Keratinocyte (primary cell): Measurements from ENCODE around the gene INSYN1. TPM values are rescaled to one million over a fixed set of nuclear protein-coding genes. Genes with fewer than 3 reads are reported as not detected.

Experiments
- DNase-seq: peaks from one replicate; pipeline ENCODE4 v3.0.0-alpha.2; 2011; ENCODE audit warnings: low read depth, missing footprints, low spot score
- FAIRE-seq: peaks from 2 replicates; lab custom pipeline; 2011; peaks lifted over from hg19 to GRCh38; lab: Jason Lieb, UNC
- H2AFZ ChIP-seq: 2 replicates; pipeline ENCODE4 v1.6.0; 2012; ENCODE audit warnings: low read length, control low read depth, inconsistent platforms; ENCODE audit not compliant: control insufficient read depth
- H3K27ac ChIP-seq: 2 replicates; pipeline ENCODE4 v1.5.1; 2011; ENCODE audit warnings: low read length; ENCODE audit not compliant: control insufficient read depth, insufficient read depth
- H3K27me3 ChIP-seq: 3 replicates; pipeline ENCODE4 v1.6.0; 2011; ENCODE audit warnings: low read length; ENCODE audit not compliant: control insufficient read depth, insufficient read depth; ENCODE audit errors: extremely low read depth
- H3K36me3 ChIP-seq, 2 experiments: 2 replicates in 1 of 2; 3 replicates in 1 of 2; pipeline ENCODE4 v1.5.1; 2011; ENCODE audit warnings: low read length in 2 of 2, mild to moderate bottlenecking in 1 of 2; ENCODE audit not compliant: control insufficient read depth in 2 of 2, insufficient read depth in 2 of 2; ENCODE audit errors: extremely low read depth in 1 of 2
- H3K4me1 ChIP-seq: 3 replicates; pipeline ENCODE4 v1.5.1; 2011; ENCODE audit warnings: low read length; ENCODE audit not compliant: control insufficient read depth, insufficient read depth; ENCODE audit errors: extremely low read depth
- H3K4me2 ChIP-seq: 3 replicates; pipeline ENCODE4 v1.6.0; 2011; ENCODE audit warnings: low read depth, low read length; ENCODE audit not compliant: control insufficient read depth, insufficient read depth; ENCODE audit errors: extremely low read depth
- H3K4me3 ChIP-seq, 3 experiments: fragments of 200-600 bp in 1 of 3; sonication (generic) in 1 of 3; 2 replicates in 2 of 3; 3 replicates in 1 of 3; pipeline ENCODE4 v1.5.1; 2011 to 2016; ENCODE audit warnings: low read length in 3 of 3, mild to moderate bottlenecking in 3 of 3, control low read depth in 2 of 3, inconsistent platforms in 1 of 3, low read depth in 1 of 3, mixed read lengths in 1 of 3, mixed run types in 1 of 3, moderate library complexity in 1 of 3; ENCODE audit not compliant: control insufficient read depth in 2 of 3, insufficient read depth in 2 of 3; ENCODE audit errors: extremely low read depth in 1 of 3
- H3K79me2 ChIP-seq: 2 replicates; pipeline ENCODE4 v1.6.0; 2012; ENCODE audit warnings: low read length; ENCODE audit not compliant: control insufficient read depth, insufficient read depth
- H3K9ac ChIP-seq: 3 replicates; pipeline ENCODE4 v1.6.0; 2011; ENCODE audit warnings: low read length; ENCODE audit not compliant: control insufficient read depth, insufficient read depth; ENCODE audit errors: extremely low read depth
- H3K9me1 ChIP-seq: 3 replicates; pipeline ENCODE4 v1.6.0; 2011; ENCODE audit warnings: low read length; ENCODE audit not compliant: control insufficient read depth, insufficient read depth; ENCODE audit errors: extremely low read depth
- H3K9me3 ChIP-seq: 2 replicates; pipeline ENCODE4 v1.5.1; 2012; ENCODE audit warnings: low read depth, low read length; ENCODE audit not compliant: control insufficient read depth
- H4K20me1 ChIP-seq: 3 replicates; pipeline ENCODE4 v1.6.0; 2011; ENCODE audit warnings: low read length; ENCODE audit not compliant: control insufficient read depth, insufficient read depth; ENCODE audit errors: extremely low read depth
- EZH2 ChIP-seq: IDR thresholded peaks from one replicate; pipeline ENCODE4 v1.6.1; 2012; ENCODE audit warnings: inconsistent platforms, mild to moderate bottlenecking, low read length, moderate library complexity
- dilution Hi-C: fragments of 300-500 bp; cut with MboI; formaldehyde crosslinking; loops from one replicate; pipeline ENCODE4 v1.7.0; 2020; ENCODE audit warnings: low sequenced_read_pairs; ENCODE audit not compliant: extremely low pct_ligation_motif_present
- polyA plus RNA-seq, 5 experiments: library from polyadenylated mRNA; depleted of rRNA in 3 of 5; stranded (reverse) in 3 of 5; stranded (forward) in 1 of 5; unstranded in 1 of 5; fragments of >200 nt; gene quantifications; 1 replicate in 1 of 5; 2 replicates in 3 of 5; 3 replicates in 1 of 5; pipeline versions ENCODE4 v1.2.1 to v1.2.3, GENCODE V29; 2011 to 2012; ENCODE audit warnings: missing spikeins in 2 of 5, low read depth in 1 of 5, low replicate concordance in 1 of 5
- TF ChIP-seq, protein P1 (sequence below), 3 experiments: IDR thresholded peaks in 1 of 3; conservative IDR thresholded peaks in 1 of 3; optimal IDR thresholded peaks in 1 of 3; 2 replicates in 2 of 3; 3 replicates in 1 of 3; pipeline versions ENCODE3 to v1.5.1; 2011; ENCODE audit warnings: low read length in 3 of 3, mild to moderate bottlenecking in 3 of 3, moderate library complexity in 2 of 3, control low read depth in 1 of 3, inconsistent platforms in 1 of 3; ENCODE audit not compliant: insufficient read depth in 2 of 3; ENCODE audit errors: extremely low read depth in 1 of 3

The INSYN1 gene
- polyA plus RNA-seq, 1 donor (not counting 4 experiments of a cell fraction or from before 2014, with no cell fraction given), result 0.47 TPM

DNA sequence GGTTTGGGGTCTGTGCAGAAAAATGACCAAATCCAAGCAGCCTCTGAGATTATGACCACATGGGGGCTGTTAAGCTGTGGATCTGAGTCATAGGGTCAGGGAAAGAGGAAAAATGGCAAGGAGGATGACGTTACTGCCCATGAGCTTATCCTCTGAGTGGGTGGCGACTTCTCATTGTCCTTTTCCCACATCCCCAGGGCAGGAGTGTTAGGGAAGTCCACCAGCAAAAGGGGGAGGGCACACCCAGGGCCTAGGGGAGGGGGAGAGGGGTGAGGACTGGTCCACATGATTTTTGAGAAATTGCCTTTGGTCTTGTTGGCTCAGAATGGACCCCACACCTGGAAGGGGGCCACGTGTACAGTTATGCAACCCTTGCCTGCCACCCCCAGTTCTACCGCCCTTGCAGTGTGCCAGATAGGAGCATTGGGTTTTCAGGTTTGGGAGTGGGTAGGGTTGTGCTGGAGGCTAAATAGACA is 66.3 kb downstream of the INSYN1 start:
- no peak overlapping the region for H2AFZ ChIP-seq
- DNase-seq, result no peak
- peak overlapping the region in 1 of 3 experiments; percentile 7 for H3K4me3 ChIP-seq
- peaks cover 4% of the 10 kb centered on the region for H3K9me1 ChIP-seq
- no peak overlapping the region for H3K9ac ChIP-seq
- H3K27me3 ChIP-seq, result no peaks in the 10 kb centered on the region
- H3K4me2 ChIP-seq, result peak overlapping the region; percentile 93
- no peaks in the 10 kb centered on the region for H4K20me1 ChIP-seq
- TF ChIP-seq EZH2, result no peak
- TF ChIP-seq, protein P1, sequence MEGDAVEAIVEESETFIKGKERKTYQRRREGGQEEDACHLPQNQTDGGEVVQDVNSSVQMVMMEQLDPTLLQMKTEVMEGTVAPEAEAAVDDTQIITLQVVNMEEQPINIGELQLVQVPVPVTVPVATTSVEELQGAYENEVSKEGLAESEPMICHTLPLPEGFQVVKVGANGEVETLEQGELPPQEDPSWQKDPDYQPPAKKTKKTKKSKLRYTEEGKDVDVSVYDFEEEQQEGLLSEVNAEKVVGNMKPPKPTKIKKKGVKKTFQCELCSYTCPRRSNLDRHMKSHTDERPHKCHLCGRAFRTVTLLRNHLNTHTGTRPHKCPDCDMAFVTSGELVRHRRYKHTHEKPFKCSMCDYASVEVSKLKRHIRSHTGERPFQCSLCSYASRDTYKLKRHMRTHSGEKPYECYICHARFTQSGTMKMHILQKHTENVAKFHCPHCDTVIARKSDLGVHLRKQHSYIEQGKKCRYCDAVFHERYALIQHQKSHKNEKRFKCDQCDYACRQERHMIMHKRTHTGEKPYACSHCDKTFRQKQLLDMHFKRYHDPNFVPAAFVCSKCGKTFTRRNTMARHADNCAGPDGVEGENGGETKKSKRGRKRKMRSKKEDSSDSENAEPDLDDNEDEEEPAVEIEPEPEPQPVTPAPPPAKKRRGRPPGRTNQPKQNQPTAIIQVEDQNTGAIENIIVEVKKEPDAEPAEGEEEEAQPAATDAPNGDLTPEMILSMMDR (optimal IDR thresholded peaks at IDR 0.05 in 1 of 3, IDR thresholded peaks at IDR 0.05 in 1 of 3, conservative IDR thresholded peaks at IDR 0.05 in 1 of 3; ENCODE audit: extremely low read depth in 1 of 3, insufficient read depth in 2 of 3, low read length in 3 of 3), result peak in 1 of 3 experiments; percentile 11
- peak; percentile 82 for FAIRE-seq
- no peak overlapping the region for H3K27ac ChIP-seq
- no peaks in the 10 kb centered on the region for H3K9me3 ChIP-seq
- H3K4me1 ChIP-seq, result peaks cover 60% of the 10 kb centered on the region
- H3K79me2 ChIP-seq, result peaks cover 66% of the 10 kb centered on the region
- dilution Hi-C loops, result loop anchor here (25.0 kb wide), 1 partner anchor 100 kb away; no protein-coding TSS in a partner anchor
- H3K36me3 ChIP-seq, result peaks cover 0 to 4% of the 10 kb centered on the region in 2 experiments

DNA sequence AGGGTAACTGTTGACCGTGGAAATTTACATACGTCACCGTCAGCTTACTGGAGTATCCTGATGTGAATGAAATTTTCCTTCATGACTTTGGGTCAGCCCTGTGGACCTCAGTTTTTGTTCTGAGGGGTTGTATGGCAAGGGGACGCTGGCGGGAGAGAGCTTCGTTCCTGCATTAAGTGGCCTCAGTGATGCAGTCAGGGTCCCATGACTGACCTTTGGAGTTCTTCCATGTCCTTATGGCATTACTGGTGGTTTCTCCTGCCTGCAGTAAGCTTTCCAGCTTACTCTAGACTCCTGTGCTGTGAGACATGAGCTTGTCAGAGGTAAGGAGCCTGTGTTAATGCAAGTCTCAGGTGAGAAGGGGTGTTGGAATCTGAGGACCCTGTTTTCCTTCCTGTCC is 67.2 kb downstream of the INSYN1 start:
- H3K4me3 ChIP-seq, result peak overlapping the region; percentile 24 to 94 (median 88)
- peaks cover 51% of the 10 kb centered on the region for H3K4me1 ChIP-seq
- H3K36me3 ChIP-seq, result peaks cover 0 to 3% of the 10 kb centered on the region in 2 experiments
- peak overlapping the region; percentile 93 for H3K4me2 ChIP-seq
- TF ChIP-seq EZH2, result no peak
- TF ChIP-seq, protein P1 (optimal IDR thresholded peaks at IDR 0.05 in 1 of 3, IDR thresholded peaks at IDR 0.05 in 1 of 3, conservative IDR thresholded peaks at IDR 0.05 in 1 of 3; ENCODE audit: extremely low read depth in 1 of 3, insufficient read depth in 2 of 3, low read length in 3 of 3), result no peak
- H3K27me3 ChIP-seq, result no peaks in the 10 kb centered on the region
- peak overlapping the region; percentile 84 for H3K9ac ChIP-seq
- DNase-seq (no peak), FAIRE-seq (peak; percentile 58)
- H3K9me3 ChIP-seq, result no peaks in the 10 kb centered on the region
- peaks cover 63% of the 10 kb centered on the region for H3K79me2 ChIP-seq
- H3K9me1 ChIP-seq, result peaks cover 4% of the 10 kb centered on the region
- H4K20me1 ChIP-seq, result no peaks in the 10 kb centered on the region
- dilution Hi-C loops, result loop anchor here (25.0 kb wide), 1 partner anchor 99 kb away; no protein-coding TSS in a partner anchor
- peak overlapping the region; percentile 76 for H3K27ac ChIP-seq
- H2AFZ ChIP-seq, result no peak overlapping the region

Other genes starting within 250 kb of the INSYN1 start
- gene NPTN, start 120.0 kb downstream of the INSYN1 start, polyA plus RNA-seq, result 137 to 282 TPM (median 223 TPM) in 3 replicates
- 48.9 to 135 TPM (median 62.9 TPM) in 3 replicates for gene CD276, start 69.0 kb downstream of the INSYN1 start, polyA plus RNA-seq
- gene TBC1D21, start 120.2 kb upstream of the INSYN1 start, polyA plus RNA-seq, result not detected in 3 replicates
- gene LOXL1, start 173.1 kb upstream of the INSYN1 start, polyA plus RNA-seq, result 8.8 to 14.8 TPM (median 9.2 TPM) in 3 replicates
- 7.0 to 12.9 TPM (median 9.4 TPM) in 3 replicates for gene STOML1, start 238.9 kb upstream of the INSYN1 start, polyA plus RNA-seq
- 20.5 to 44.3 TPM (median 24.9 TPM) in 3 replicates for gene PML, start 241.4 kb upstream of the INSYN1 start, polyA plus RNA-seq